ENCODE measurements around the gene CLEC16A.
A peak's percentile ranks its signal among the peaks of the same experiment; 100 is the strongest.

The CLEC16A gene

DNA sequence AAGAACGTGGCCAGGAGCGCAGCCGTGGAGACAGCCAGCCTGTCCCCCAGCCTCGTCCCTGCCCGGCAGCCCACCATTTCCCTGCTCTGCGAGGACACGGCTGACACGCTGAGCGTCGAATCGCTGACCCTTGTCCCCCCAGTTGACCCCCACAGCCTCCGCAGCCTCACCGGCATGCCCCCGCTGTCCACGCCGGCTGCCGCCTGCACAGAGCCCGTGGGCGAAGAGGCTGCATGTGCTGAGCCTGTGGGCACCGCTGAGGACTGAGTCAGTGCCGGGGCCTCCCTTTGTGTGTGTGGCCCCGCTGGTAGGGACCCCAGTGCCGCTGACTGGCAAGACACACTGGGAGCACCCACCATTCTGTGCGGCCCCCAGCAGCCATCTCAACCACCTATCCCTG, 234.1 kb downstream of the CLEC16A start:
- DNase-seq (ENCODE audit: low spot score), result no peak

DNA sequence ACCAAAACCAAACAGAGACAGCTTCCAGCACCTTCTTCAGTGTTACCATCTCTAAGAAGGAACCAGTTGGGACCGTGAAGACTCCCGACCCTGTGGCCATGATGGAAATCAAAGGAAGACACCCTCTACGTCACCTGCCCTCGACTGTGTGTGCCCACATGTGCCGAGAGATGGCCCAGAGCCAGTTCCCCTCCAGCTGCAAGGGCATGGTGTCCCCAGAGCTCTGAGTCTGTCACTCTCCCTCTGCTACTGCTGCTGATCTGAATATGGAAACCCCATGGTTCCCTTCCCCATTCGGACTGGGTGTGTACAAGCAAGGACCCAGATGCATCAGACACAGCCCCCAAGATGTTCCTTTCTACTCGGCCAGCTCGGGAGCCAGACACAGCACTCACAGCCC, 235.2 kb downstream of the CLEC16A start:
- no peak for DNase-seq (ENCODE audit: low spot score)

DNA sequence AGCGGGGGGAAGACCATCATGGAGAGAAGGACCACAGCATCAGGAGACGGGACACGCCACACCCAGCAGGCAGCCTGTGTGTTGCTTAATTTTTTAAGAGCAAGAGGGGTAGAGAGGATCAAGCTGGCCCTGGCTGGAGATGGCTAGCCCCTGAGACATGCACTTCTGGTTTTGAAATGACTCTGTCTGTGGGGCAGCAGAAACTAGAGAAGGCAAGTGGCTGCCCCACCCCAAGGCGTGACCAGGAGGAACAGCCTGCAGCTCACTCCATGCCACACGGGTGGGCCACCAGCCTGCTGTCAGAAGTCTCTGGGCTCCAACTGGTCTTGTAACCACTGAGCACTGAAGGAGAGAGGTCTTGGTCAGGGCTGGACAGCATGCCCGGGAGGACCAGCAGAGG, 236.1 kb downstream of the CLEC16A start:
- DNase-seq (ENCODE audit: low spot score), result no peak

DNA sequence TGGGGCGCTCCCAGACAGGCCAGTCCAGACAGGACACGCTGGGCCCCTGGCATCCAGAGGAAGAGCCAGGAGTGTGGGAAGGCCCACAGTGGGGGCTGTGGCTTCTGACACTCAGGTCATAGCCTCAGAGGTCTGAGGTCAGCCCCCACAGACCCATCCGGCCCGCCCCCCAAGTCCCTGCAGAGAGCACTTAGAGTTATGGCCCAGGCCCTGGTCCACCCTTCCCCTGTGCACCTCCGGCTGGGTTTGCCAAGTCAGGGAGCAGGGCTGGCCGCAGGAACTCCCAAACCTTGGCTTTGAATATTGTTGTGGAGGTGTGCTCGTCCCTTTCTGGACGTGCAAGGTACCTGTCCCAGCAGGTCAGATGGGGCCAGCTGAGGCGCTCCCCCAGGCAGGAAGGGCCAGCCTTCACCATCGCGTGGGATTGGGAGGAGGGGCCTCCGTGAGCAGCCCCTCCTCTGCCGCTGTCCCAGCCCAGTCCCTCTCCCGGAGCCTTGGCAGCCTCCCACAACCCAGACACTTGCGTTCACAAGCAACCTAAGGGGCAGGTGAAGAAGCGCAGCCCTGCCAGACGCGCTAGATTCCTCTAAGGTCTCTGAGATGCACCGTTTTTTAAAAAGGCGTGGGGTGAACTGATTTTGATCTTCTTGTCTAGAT, 237.0 kb downstream of the CLEC16A start:
- no peak for DNase-seq (ENCODE audit: low spot score)

DNA sequence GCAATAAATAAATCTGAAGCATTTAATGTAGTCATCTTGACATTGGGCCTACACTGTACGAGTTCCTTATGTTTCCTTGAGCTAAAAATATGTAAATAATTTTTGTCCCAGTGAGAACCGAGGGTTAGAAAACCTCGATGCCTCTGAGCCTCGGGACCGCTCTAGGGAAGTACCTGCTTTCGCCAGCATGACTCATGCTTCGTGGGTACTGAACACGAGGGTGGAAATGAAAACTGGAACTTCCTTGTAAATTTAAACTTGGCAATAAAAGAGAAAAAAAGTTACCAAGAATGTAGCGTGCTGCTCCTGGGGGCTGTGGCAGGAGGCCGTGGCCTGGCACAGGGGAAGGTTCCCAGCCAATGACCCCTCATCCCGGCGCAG, 237.5 kb downstream of the CLEC16A start:
- no peak for DNase-seq (ENCODE audit: low spot score)

DNA sequence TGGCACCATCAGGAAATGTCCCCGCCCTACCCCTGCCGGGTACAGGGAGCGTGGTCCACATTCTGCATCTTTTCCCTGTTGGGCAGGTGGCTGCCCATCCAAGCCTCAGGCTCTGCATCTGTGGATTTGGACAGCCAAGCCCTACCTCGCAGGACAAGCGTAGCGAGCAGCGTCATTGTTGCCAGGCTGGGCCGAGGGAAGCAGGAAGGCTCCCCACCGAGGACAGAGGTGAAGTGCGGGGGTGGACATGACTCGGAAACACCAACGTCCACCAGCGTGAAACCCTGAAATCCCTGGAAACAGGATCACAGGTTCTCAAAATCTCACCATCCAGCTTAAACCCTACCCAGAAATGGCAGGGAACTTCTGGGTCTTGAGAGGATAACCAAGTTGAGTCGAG, 238.0 kb downstream of the CLEC16A start:
- DNase-seq (ENCODE audit: low spot score), result no peak

DNA sequence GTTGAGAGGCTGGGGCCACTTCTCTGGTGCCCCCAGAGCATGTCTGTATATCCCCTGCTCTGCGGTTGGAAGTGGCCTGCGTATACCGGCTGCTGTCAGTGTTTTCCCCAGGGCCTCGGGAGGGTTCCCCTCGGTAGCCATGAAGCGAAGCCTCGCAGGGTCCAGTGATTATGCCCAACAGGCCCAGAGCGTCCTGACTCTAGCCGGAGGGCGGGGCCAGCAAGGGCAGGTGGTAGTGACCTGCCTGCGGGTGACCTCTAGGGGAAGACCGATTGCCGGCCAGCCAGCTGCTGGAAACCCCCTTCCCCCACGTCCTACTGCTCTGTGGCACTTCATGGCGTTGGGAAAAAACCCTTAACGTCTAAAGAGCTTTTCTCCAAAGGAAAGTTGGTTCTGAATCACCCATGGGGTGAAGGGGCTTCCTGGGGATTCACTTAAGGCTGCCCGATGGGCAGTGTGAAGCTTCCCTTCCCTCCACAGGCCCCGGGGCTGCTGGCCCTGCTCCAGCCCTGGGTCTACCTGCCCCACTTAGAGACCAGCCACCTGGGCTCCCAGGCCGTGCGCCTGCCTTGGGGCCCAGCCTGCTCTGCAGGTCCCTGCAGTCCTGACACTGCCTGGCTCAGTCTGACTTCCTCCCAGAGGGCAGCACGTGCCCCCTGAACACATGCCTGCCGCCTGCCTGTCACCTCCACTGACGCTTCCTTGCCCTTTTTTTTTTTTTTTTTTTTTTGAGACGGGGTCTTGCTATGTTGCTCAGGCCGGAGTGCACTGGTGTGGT, 238.9 kb downstream of the CLEC16A start:
- DNase-seq (ENCODE audit: low spot score), result no peak

DNA sequence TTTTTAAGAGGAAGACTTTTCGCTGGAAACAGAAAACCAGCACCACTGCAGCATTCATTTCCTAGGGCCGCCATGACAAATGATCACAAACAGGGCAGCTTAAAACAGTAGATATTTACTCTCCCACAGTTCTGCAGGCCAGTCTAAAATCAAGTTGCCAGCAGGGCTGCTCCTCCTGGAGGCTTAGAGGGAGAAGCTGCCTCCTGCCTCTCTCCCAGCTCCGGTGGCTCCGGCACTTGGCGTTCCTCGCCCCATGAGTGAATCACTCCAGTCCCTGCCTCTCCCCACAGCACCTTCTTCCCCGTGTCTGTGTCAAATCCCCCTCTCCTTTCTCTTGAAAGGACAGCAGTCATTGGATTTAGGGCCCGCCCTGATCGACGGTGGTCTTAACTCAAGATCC, 239.6 kb downstream of the CLEC16A start:
- DNase-seq (ENCODE audit: low spot score), result no peak

DNA sequence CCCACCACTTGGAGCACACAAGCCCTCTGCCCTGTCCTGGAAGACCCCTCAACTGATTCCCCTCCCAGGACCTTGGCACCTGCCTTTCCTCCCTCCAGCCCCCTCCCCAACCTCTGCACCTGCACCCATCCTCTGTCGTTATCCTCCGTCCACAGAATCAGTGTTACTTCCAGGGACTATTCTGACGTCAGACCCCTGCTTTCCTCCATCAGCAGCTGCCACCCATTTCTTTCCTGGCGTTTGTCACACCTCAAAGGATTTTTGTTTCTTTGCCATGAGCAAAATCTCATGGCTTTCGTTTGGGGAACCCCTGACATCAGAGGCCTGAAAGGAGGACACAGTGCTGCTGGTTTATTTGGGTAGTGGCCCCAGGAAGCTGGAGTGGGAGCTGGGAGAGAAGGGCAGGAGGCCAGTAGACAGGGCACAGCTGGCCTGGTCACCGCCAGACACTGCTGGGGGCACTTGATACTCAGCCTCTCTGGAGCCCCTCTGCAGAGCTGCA, 243.2 kb downstream of the CLEC16A start:
- DNase-seq (ENCODE audit: low spot score), result no peak

DNA sequence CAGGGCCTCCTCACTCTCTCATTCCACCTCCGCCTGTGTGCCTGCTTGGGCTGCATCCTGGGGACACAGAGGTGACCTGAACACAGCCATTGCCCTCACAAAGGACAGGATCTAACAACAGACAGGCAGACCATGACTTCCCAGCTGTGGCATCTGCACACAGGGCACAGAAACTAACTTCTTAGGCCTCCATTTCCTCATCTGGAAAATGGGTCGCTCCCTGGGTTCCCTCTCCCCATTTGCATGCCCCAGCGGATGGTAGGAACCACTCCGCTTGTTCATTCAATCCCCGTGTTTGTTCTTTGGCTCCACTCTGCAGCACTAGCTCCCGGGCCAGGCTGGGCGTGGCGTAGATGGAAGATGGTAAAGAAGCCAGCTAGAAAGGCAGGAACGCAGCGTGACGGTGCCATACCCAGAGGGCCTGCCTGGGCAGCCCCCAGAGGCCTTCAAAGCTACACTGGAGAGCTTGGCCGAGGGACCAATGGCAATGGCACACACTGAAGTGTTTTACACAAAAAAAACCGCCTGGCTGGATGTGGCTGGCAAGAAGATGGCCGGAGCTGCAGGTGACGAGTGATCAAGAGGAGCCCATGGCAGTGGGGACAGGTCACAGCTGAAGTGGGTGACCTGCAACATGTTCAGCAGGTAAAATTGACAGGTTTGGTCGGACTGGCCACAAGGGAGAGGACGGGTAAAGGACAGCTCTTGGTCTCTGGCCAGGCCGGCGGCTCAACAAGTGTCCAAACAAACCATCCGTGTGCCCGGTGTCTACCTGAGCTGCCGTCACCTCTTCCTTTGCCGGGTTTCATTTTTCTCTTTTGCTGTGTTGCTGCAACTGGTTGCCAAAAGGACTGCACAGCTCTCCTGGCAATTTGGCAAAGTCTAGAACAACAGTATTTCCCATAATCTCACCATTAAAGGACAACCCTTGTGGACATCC, 244.7 kb downstream of the CLEC16A start:
- DNase-seq (ENCODE audit: low spot score), result no peak

DNA sequence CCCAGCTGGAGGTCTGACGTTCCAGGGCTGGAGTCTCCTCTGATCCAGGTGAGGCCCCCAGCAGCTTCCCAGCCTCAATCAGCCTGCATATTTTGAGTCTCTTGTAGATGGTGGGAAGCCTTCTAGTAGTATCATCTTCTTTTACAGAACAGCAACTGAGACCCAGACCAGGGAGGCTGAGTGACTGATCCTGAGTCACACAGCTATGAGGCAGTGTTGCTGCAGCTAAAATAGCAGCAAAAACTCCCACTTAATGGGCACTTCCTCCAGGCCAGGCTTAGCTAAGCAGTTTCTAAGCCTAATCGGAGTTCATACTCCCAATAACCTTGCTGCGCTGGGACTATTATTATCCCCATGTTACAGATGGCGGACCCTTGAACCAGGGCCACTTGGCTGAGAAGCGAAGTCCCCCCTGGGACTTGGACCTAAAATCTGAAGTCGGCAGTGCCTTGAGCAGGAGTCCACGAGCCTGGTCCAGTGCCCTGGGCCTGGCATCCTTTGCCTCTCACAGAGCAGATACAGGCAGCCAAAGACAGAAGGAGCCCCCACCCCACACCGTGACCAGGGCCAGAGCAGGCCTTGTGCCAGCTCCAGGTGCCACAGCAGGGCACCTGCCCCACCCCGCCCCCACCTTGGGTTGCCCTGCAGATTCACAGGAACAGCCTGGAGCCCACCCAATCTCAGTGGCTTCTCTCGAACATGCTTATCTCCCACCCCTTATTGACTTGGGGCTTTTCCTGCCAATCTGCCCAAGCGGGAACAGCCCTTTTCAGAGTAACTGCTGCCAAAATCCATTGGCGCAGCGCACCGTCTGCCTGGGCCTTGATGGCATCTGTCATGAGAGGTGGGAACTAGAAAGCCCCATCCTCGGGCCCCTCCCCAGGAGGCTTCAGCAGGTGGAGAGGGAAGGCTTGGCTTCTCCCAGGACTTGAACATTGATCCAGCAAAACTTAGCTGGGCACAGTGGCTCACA, 246.5 kb downstream of the CLEC16A start:
- no peak for DNase-seq (ENCODE audit: low spot score)

DNA sequence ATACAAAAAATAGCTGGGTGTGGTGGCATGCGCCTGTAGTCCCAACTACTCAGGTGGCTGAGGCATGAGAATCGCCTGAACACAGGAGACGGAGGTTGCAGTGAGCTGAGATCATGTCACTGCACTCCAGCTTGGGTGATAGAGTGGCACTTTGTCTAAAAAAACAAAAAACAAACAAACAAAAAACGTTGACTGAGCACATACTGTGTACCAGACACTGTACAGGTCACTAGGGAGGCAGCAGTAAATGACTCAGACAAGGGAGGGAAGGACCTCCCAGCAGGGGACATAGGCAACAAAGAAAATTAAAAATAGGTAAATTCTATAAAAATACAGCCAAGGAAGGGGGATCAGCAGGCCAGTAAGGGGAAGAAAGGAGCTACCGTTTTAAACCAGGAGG, 247.3 kb downstream of the CLEC16A start:
- no peak for DNase-seq (ENCODE audit: low spot score)

DNA sequence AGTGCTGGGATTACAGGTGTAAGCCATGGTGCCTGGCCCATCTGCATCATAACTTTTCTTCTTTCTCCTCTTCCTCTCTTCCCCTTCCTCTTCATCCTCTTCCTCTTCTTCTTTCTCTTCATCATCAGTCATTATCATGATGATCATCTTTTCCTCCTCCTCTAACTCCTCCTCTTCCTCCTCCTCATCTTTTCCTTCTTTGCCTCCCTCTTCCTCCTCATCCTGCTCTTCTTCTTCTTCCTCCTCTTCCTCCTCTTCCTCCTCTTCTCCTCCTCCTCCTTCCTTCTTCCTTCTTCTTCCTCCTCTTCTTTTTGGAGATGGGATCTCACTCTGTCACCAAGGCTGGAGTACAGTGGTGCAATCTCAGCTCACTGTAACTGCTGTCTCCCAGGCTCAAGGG, 249.1 kb downstream of the CLEC16A start:
- no peak for DNase-seq (ENCODE audit: low spot score)

DNA sequence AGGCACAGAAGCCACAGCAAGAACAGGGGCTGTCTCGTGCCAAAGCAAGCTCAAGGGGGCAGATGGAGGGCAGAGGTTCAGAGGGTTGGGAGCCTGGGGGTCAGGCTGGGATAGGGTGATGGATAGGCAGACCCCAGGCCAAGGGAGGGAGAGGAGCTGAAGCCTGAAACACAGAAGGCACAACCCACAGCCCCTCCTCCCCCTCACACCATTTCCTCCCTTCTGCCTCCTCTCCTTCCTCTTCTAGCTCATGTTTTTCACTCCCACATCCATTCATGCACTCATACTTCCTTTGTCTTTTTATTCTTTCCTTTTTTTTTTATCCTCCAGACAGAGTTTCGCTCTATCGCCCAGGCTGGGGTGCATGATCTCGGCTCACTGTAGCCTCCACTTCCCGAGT, 250.5 kb downstream of the CLEC16A start:
- DNase-seq (ENCODE audit: low spot score), result no peak

DNA sequence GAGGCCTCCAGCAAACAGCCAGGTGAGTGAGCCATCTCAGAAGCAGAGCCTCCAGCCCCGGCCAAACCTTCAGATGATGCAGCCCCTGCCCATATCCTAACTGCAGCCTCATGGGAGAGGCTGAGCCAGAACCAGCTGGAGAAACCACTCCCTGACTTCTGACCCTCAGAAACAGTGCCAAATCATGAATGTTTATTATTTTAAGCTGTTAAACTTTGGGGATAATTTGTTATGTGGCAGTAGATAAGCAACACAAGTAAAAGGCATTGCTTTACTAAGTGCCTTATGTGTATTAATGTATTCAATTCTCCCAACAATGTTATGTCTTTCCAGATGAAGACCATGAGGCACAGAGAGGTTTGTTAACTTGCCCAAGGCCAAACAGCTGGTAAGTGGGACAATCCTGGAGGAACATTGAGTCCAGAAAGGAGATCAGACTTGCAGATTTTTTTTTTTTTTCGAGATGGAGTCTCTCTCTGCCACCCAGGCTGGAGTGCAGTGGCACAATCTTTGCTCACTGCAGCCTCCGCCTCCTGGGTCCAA, 252.0 kb downstream of the CLEC16A start:
- DNase-seq (ENCODE audit: low spot score), result no peak

DNA sequence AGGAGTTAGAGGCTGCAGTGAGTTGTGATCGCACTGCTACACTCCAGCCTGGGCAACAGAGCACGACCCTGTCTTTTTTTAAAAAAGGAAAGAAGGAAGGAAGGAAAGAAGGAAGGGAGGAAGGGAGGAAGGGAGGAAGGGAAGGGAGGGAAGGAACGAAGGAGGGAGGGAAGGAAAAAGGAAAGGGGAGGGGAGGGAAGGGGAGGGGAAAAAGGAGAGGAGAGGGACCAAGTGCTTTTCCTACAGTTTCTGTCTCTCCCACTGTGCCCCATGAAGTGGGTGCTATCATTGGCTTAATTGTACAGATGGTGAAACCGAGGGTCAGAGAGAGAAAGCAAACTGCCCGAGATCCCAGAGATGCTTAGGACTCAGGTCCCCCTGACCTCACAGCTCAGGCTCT, 254.0 kb downstream of the CLEC16A start:
- DNase-seq (ENCODE audit: low spot score), result no peak

DNA sequence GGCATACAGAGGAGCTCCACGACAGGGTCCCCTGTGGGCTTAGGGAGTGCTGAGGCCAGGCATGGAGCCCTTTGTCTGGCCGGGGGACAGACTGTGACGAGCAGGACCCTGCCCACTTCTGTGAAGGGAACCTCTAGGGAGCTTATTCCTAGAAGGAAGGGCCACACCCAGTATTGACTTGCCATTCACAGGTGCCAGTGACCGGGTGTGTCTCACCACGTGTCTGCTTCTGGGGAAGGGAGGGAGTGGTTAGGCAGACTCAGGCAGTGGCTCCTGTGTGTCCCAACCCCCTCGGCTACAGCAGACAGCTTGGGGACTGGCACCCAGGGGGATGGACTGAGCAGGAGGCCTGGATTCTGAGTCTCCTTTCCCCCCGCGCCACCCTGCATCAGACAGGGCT, 254.5 kb downstream of the CLEC16A start:
- no peak for DNase-seq (ENCODE audit: low spot score)

DNA sequence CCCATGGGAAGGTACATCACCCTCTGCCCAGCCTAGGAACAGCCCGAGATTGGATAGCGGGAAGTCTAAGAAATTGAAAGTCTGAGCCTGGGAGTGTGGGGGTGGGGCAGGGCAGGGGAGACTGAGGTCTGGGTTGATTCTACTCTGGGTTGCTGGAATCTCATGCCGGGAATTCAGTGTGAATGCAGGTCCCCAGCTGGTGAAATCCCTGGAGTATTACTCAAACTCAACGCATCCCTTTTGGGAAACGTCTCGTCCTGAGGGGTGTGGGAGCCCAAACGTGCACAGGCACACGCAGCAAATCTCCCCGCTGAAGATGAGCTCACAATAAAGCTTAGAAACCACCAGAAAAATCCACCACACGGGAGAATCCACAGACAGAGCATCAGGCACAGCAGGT, 256.2 kb downstream of the CLEC16A start:
- DNase-seq (ENCODE audit: low spot score), result no peak

DNA sequence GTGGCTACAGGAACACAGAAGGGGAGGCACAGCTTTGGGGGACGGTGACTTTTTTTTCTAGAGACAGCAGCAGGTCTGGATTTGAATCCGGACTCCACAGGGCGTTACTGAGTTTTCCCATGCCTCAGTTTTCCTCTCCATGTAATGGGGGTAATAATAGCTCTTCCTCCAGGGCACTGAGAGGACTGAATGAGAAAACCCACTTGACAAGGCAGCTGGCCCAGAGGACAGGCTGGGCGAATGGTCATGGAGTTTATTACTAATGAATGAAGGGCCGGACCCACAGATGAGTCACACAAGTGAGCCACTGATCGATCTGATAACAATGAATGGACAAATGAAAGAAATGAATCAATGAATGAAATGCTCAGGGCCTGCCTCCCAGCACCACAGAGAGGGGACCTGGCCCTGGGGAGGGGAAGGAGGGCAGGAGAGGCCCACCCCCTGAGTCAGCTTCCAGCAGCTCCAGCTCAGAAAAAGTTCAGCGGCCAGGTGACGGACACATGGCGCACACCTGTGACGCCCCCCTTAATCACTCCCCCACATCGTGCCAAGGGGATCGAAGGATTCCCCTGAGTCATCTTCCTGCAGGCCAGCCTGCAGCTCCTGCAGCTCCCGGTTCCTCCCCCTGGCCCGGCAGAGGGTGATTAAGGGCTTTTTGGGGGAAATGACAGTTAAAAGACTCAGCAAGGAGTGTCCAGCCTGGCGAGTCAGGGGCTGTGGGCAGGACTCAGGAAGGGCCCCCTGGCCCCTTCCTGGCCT, 257.3 kb downstream of the CLEC16A start:
- peak; percentile 57 for DNase-seq (ENCODE audit: low spot score)

All from COLO829 (cell line).